Uterus (tissue), 4 donors: ENCODE measurements around the gene MZT2B. TPM values are rescaled to one million over a fixed set of nuclear protein-coding genes. Genes with fewer than 3 reads are reported as not detected.
"Not testable (repeated sequence)": the region's sequence is repeated elsewhere in the genome, so short reads cannot be mapped to it uniquely, and the experiment has no call there.

ENCODE experiments used
- DNase-seq, 2 donors: peaks; one replicate each; pipeline ENCODE4 v3.0.0-alpha.2; 2019 to 2020
- H3K27ac ChIP-seq, 2 donors: fragments of 200-600 bp; sonication (generic); 1 replicate in 1 of 2; 2 replicates in 1 of 2; pipeline ENCODE4 v1.5.1; 2016 to 2018
- H3K27me3 ChIP-seq, 2 donors: fragments of 200-600 bp; sonication (generic); one replicate each; pipeline ENCODE4 v1.5.1; 2018 to 2019; ENCODE audit warnings: control low read depth in 1 of 2
- H3K36me3 ChIP-seq, 2 donors: fragments of 200-600 bp; sonication (generic); one replicate each; pipeline ENCODE4 v1.5.1; 2019; ENCODE audit warnings: control low read depth in 1 of 2
- H3K4me1 ChIP-seq, 2 donors: fragments of 200-600 bp; sonication (generic); one replicate each; pipeline ENCODE4 v1.5.1; 2018 to 2019; ENCODE audit warnings: control low read depth in 1 of 2
- H3K4me3 ChIP-seq, 2 donors: fragments of 200-600 bp; sonication (generic); 1 replicate in 1 of 2; 2 replicates in 1 of 2; pipeline ENCODE4 v1.5.1; 2018 to 2019; ENCODE audit warnings: mild to moderate bottlenecking in 1 of 2
- H3K9me3 ChIP-seq, 2 donors: fragments of 200-600 bp; sonication (generic); one replicate each; pipeline ENCODE4 v1.5.1; 2019; ENCODE audit warnings: control low read depth in 1 of 2
- POLR2A ChIP-seq, 2 donors: fragments of 450-650 bp; IDR thresholded peaks; one replicate each; pipeline ENCODE4 v1.6.1; 2016; ENCODE audit warnings: antibody characterized with exemption in 2 of 2, mild to moderate bottlenecking in 1 of 2, moderate library complexity in 1 of 2
- intact Hi-C: fragments of 100-400 bp; cut with DNase I; formaldehyde crosslinking; loops from one replicate; pipeline ENCODE4 v1.15.1; 2023; ENCODE audit warnings: low total_unique reads
- total RNA-seq, 4 donors: library from RNA; depleted of rRNA in 3 of 4; stranded (reverse); fragments of >200 nt in 3 of 4; gene quantifications; one replicate each; pipeline versions ENCODE4 v1.1.0 to v1.2.4, GENCODE V29; 2014 to 2023
- TF ChIP-seq, protein P1 (sequence below), 4 experiments: fragments of 200-600 bp in 2 of 4; fragments of 450-650 bp in 2 of 4; sonication (generic) in 2 of 4; IDR thresholded peaks; one replicate each; pipeline ENCODE4 v1.5.1; 2016 to 2019; ENCODE audit warnings: antibody characterized with exemption in 4 of 4, mild to moderate bottlenecking in 2 of 4, moderate library complexity in 1 of 4
- donor health status: DM: yes; HTN: yes; CAD: no.

The MZT2B gene
- total RNA-seq, 4 donors from 2014 or later = 67.3 to 790 (median 231) TPM

- H3K4me3 ChIP-seq = no peak overlapping the region
- no peaks in the 10 kb centered on the region for H3K36me3 ChIP-seq
- DNase-seq = no peak
- intact Hi-C loops = loop anchor here (10.0 kb wide), 1 partner anchor 148 kb away; no protein-coding TSS in a partner anchor
- no peaks in the 10 kb centered on the region for H3K27me3 ChIP-seq
- H3K4me1 ChIP-seq = peaks cover 0 to 5% of the 10 kb centered on the region in 2 donors
- no peak overlapping the region for H3K27ac ChIP-seq
- no peaks in the 10 kb centered on the region for H3K9me3 ChIP-seq
- TF ChIP-seq POLR2A (IDR thresholded peaks at IDR 0.05) = no peak
- TF ChIP-seq, protein P1, sequence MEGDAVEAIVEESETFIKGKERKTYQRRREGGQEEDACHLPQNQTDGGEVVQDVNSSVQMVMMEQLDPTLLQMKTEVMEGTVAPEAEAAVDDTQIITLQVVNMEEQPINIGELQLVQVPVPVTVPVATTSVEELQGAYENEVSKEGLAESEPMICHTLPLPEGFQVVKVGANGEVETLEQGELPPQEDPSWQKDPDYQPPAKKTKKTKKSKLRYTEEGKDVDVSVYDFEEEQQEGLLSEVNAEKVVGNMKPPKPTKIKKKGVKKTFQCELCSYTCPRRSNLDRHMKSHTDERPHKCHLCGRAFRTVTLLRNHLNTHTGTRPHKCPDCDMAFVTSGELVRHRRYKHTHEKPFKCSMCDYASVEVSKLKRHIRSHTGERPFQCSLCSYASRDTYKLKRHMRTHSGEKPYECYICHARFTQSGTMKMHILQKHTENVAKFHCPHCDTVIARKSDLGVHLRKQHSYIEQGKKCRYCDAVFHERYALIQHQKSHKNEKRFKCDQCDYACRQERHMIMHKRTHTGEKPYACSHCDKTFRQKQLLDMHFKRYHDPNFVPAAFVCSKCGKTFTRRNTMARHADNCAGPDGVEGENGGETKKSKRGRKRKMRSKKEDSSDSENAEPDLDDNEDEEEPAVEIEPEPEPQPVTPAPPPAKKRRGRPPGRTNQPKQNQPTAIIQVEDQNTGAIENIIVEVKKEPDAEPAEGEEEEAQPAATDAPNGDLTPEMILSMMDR (IDR thresholded peaks at IDR 0.05) = no peak
These were observed 4.3 kb downstream of the MZT2B start for GRCh38 chr2:130186391-130186790.

- Histone ChIP-seq H3K4me1 (peaks cover 0 to 5% of the 10 kb centered on the region in 2 donors), H3K36me3 (no peaks in the 10 kb centered on the region), H3K4me3 (no peak overlapping the region), H3K27me3 (no peaks in the 10 kb centered on the region), H3K9me3 (no peaks in the 10 kb centered on the region), H3K27ac (no peak overlapping the region)
- TF ChIP-seq, protein P1 (IDR thresholded peaks at IDR 0.05) = no peak
- TF ChIP-seq POLR2A (IDR thresholded peaks at IDR 0.05) = no peak
- intact Hi-C loops = loop anchor here (10.0 kb wide), 1 partner anchor 148 kb away; no protein-coding TSS in a partner anchor
- DNase-seq = no peak
These were observed 5.2 kb downstream of the MZT2B start for GRCh38 chr2:130187268-130187667.

DNA sequence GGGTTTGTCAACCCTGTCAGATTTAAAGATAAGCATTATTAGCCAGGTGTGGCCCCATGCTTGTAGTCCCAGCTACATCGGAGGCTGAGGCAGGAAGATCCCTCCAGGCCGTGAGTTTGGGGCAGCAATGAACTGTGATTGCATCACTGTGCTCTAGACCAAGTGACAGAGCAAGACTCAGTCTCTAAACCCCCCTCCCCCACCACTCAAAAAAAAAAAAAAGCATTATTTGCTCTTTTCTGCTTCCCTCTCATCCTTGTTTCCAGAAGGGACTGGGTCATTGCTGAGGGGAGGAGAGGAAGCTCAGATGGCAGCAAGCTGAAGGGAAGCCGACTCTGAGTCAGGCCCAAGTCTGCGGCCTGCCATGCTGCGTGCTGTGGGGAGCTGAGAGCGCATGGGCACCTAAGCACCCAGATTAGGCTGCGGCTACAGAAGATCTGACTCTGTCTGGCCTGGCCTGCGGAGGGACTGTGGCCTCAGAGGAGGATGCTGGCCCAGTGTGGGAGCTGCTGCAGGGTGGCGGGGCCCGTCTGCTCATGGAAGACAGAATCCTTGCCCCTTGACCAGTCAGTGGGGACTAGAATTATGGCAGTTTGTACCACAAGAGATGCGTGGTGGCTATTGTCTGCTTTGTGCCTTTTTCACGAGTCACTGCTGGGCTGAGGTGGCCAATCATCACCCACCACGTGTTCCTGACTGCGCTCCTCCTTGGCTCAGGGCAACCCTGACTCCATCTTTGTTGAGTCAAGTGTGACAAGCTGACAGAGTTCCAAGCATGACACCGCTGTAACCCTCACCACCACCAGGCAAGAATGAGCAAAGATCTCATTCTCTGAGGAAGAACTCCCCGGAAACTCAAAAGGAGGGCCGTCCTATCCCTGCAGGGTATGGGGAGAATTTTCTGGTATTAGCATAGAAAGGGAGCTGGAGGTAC is 6.1 kb downstream of the MZT2B start:
- H3K4me1 ChIP-seq, H3K4me3 ChIP-seq, H3K27me3 ChIP-seq, H3K9me3 ChIP-seq, DNase-seq, H3K36me3 ChIP-seq, H3K27ac ChIP-seq: not testable (repeated sequence)
- intact Hi-C loops = loop anchor here (10.0 kb wide), 1 partner anchor 147 kb away; no protein-coding TSS in a partner anchor

- not testable (repeated sequence) for H3K4me1 ChIP-seq, DNase-seq
- intact Hi-C loops = loop anchor here (10.0 kb wide), 1 partner anchor 146 kb away; no protein-coding TSS in a partner anchor
These were observed 6.9 kb downstream of the MZT2B start for GRCh38 chr2:130188958-130189357.

DNA sequence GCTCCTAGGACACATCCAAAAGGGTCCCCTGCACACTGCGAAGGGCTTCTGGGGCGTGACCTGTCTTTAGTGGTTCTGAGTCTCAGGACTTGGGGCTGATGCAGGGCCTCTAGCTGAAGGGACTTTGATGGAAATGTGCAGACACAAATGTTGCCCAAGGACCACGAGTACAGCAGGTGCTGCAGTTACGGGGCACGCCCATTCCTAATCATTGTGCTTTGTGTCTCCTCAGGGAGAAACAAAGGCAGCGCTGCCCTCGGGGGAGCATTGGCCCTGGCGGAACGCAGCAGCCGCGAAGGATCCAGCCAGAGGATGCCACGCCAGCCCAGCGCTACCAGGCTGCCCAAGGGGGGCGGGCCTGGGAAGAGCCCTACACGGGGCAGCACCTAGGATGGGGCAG is 8.2 kb downstream of the MZT2B start:
- intact Hi-C loops = no loop called here
- Histone ChIP-seq H3K4me1 (no peaks in the 10 kb centered on the region), H3K27me3 (no peaks in the 10 kb centered on the region), H3K36me3 (no peaks in the 10 kb centered on the region), H3K9me3 (no peaks in the 10 kb centered on the region), H3K4me3 (no peak overlapping the region), H3K27ac (no peak overlapping the region)
- TF ChIP-seq, protein P1 (IDR thresholded peaks at IDR 0.05) = no peak
- TF ChIP-seq POLR2A (IDR thresholded peaks at IDR 0.05) = no peak
- no peak for DNase-seq

More at GRCh38 chr2:130188958-130189357, 6.9 kb downstream of the MZT2B start:
- not testable (repeated sequence) for H3K4me3 ChIP-seq, H3K27me3 ChIP-seq, H3K9me3 ChIP-seq, H3K27ac ChIP-seq, H3K36me3 ChIP-seq

DNA sequence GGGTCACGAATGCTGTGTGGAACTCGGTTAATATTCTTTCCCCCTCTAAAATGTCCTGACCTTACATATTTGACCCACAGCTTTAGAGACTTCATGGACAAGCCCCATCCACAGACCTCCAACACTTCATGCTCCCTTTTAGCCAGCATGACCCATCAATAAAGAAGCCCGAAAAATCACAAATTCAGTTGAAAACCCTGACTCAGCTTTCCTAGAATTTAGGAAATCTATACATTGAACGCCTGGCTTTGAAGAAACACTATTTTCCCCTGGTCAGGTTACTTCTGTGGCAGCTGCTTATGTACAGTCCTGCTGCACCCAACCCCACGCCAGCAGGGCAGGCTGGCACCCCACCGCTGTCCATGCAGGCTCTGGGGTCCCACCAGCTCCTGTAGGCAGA is 9.3 kb downstream of the MZT2B start:
- H3K4me1 ChIP-seq, DNase-seq, intact Hi-C loops: not testable (repeated sequence)

DNA sequence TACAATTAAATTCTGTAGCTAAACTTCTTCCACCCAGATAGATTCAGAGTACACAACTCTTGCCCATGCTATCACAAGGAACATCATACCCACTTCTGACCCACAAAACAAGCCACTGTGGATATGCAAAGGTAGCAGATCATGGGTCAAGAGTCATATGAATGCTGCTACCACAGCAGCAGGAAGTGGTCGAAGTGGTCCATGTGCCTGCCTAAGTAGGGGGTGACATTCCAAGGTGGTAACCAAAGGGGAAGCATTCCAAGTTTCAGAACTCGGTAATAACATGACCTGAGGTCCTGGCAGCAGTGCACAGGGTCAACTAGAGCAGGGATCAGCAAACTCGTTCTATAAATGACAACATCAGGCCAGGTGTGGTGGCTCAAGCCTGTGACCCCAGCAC is 10.4 kb downstream of the MZT2B start:
- DNase-seq, intact Hi-C loops, H3K4me3 ChIP-seq, H3K36me3 ChIP-seq, H3K27me3 ChIP-seq, H3K27ac ChIP-seq, H3K9me3 ChIP-seq, H3K4me1 ChIP-seq: not testable (repeated sequence)

More for the DNA sequence above, 9.3 kb downstream of the MZT2B start:
- H3K4me3 ChIP-seq, H3K9me3 ChIP-seq, H3K36me3 ChIP-seq, H3K27me3 ChIP-seq, H3K27ac ChIP-seq: not testable (repeated sequence)

DNA sequence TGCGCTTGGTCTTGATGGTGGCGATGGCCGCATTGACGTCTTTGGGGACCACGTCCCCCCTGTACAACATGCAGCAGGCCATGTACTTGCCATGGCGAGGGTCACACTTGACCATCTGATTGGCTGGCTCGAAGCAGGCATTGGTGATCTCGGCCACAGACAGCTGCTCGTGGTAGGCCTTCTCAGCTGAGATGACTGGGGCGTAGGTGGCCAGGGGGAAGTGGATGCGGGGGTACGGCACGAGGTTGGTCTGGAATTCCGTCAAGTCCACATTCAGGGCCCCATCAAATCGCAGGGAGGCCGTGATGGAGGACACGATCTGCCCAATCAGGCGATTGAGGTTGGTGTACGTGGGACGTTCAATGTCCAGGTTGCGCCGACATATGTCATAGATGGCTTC is 11.8 kb downstream of the MZT2B start:
- H3K27me3 ChIP-seq, H3K9me3 ChIP-seq, H3K27ac ChIP-seq, intact Hi-C loops, DNase-seq, H3K36me3 ChIP-seq, H3K4me3 ChIP-seq, H3K4me1 ChIP-seq: not testable (repeated sequence)

DNA sequence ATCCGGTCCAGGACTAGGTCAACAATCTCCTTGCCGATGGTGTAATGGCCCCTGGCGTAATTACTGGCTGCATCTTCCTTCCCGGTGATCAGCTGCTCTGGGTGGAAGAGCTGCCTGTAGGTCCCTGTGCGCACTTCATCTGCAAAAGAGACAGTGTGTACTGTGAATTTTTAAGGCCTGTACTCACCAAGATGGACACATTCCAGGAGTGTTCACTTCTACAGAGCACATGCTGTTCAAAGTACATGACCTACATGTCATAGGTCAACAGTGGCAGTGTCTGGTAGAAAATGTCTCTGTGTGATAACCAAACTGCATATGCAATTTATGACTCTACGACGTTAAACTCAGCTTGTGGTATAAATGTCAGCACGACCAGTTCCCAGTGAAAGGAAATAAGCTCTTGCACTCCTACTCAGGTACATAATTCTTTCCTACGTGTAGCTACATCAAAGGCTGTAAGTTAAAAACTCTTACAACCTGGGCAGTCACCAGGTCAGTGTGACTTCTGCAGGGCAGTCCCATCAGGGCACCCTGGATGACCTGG is 13.1 kb downstream of the MZT2B start:
- DNase-seq, H3K4me3 ChIP-seq, H3K27ac ChIP-seq, H3K27me3 ChIP-seq, H3K9me3 ChIP-seq, H3K4me1 ChIP-seq, H3K36me3 ChIP-seq, intact Hi-C loops: not testable (repeated sequence)

DNA sequence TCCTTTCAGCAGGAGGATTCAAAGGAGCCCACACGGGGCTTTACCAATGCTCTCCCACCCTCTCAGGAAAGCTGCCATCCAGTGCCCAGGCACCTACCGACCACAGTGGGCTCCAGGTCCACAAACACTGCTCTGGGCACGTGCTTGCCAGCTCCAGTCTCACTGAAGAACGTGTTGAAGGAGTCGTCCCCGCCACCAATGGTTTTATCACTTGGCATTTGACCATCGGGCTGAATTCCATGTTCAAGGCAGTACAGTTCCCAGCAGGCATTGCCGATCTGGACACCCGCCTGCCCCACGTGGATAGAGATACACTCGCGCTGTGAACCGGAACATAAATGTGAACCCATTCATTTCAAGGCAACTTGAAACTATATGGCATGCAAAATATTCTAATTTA is 14.0 kb downstream of the MZT2B start:
- H3K9me3 ChIP-seq, H3K36me3 ChIP-seq, intact Hi-C loops, H3K4me3 ChIP-seq, H3K4me1 ChIP-seq, DNase-seq, H3K27me3 ChIP-seq, H3K27ac ChIP-seq: not testable (repeated sequence)
